Lower lobe of right lung (tissue), 2 donors: ENCODE measurements around the gene NEUROG3. TPM values are rescaled to one million over a fixed set of nuclear protein-coding genes. Genes with fewer than 3 reads are reported as not detected.
"Not testable (repeated sequence)": the region's sequence is repeated elsewhere in the genome, so short reads cannot be mapped to it uniquely, and the experiment has no call there.

ENCODE experiments used
- ATAC-seq, 2 donors: fragments of 200-7000 bp; cut with Tn5 transposase; one replicate each; pipeline ENCODE4 v1.9.1; 2020 to 2022; ENCODE audit warnings: mild to moderate bottlenecking in 2 of 2, moderate library complexity in 2 of 2
- DNase-seq: peaks from one replicate; pipeline ENCODE4 v3.0.0-alpha.2; 2020
- H3K27ac ChIP-seq: fragments of 200-600 bp; one replicate; pipeline ENCODE4 v1.8.0; 2022
- H3K27me3 ChIP-seq: fragments of 200-600 bp; one replicate; pipeline ENCODE4 v1.8.0; 2022; ENCODE audit warnings: low read depth
- H3K36me3 ChIP-seq: fragments of 200-600 bp; one replicate; pipeline ENCODE4 v1.8.0; 2022; ENCODE audit warnings: mild to moderate bottlenecking
- H3K4me1 ChIP-seq: fragments of 200-600 bp; one replicate; pipeline ENCODE4 v1.8.0; 2022
- H3K4me3 ChIP-seq: fragments of 200-600 bp; one replicate; pipeline ENCODE4 v1.8.0; 2022; ENCODE audit warnings: mild to moderate bottlenecking
- H3K9me3 ChIP-seq: fragments of 200-600 bp; one replicate; pipeline ENCODE4 v1.8.0; 2022
- CTCF ChIP-seq: fragments of 200-600 bp; IDR thresholded peaks from one replicate; pipeline ENCODE4 v1.8.0; 2022; ENCODE audit warnings: antibody characterized with exemption, mild to moderate bottlenecking
- intact Hi-C: fragments of 100-400 bp; cut with DNase I; formaldehyde crosslinking; loops from one replicate; pipeline ENCODE4 v1.11.0; 2022
- total RNA-seq: library from RNA; stranded (reverse); fragmentation: NEBNext Ultra II Directional; extraction: Animal tissue kit (Norgen Biotek cat#: 25700); gene quantifications from one replicate; pipeline ENCODE4 v1.2.1, GENCODE V29; 2021
- donor health status: DM: no; HTN: yes; CAD: no; lungs with severe emphysema.

NEUROG3 gene
- total RNA-seq, 1 donor from 2014 or later = not detected

GRCh38 chr10:69541463-69541862 lies 31.8 kb downstream of the NEUROG3 start:
- no peaks in the 10 kb centered on the region for H3K9me3 ChIP-seq
- H3K27ac ChIP-seq = no peak overlapping the region
- no peak for ATAC-seq
- intact Hi-C loops = no loop called here
- TF ChIP-seq CTCF = no peak
- H3K4me1 ChIP-seq = no peaks in the 10 kb centered on the region
- H3K4me3 ChIP-seq = no peak overlapping the region
- DNase-seq = no peak
- no peaks in the 10 kb centered on the region for H3K27me3 ChIP-seq
- H3K36me3 ChIP-seq = no peaks in the 10 kb centered on the region

- Histone ChIP-seq H3K9me3 (no peaks in the 10 kb centered on the region), H3K4me1 (no peaks in the 10 kb centered on the region), H3K27me3 (no peaks in the 10 kb centered on the region), H3K36me3 (no peaks in the 10 kb centered on the region), H3K27ac (no peak overlapping the region), H3K4me3 (no peak overlapping the region)
- intact Hi-C loops = no loop called here
- ATAC-seq (no peak), DNase-seq (no peak)
- TF ChIP-seq CTCF = no peak
These were observed 34.8 kb downstream of the NEUROG3 start for GRCh38 chr10:69538461-69538860.

GRCh38 chr10:69537449-69537848 lies 35.8 kb downstream of the NEUROG3 start:
- no peak for TF ChIP-seq CTCF
- intact Hi-C loops = no loop called here
- no peaks in the 10 kb centered on the region for H3K9me3 ChIP-seq

GRCh38 chr10:69536521-69536920 lies 36.7 kb downstream of the NEUROG3 start:
- DNase-seq, H3K4me3 ChIP-seq, ATAC-seq, H3K27me3 ChIP-seq, H3K27ac ChIP-seq, H3K4me1 ChIP-seq, H3K9me3 ChIP-seq, H3K36me3 ChIP-seq, intact Hi-C loops: not testable (repeated sequence)

More at GRCh38 chr10:69537449-69537848, 35.8 kb downstream of the NEUROG3 start:
- Histone ChIP-seq H3K27me3 (no peaks in the 10 kb centered on the region), H3K4me3 (no peak overlapping the region), H3K4me1 (no peaks in the 10 kb centered on the region), H3K27ac (no peak overlapping the region), H3K36me3 (no peaks in the 10 kb centered on the region)
- no peak for ATAC-seq
- DNase-seq = no peak

- H3K9me3 ChIP-seq = no peaks in the 10 kb centered on the region
These were observed 39.6 kb downstream of the NEUROG3 start for GRCh38 chr10:69533658-69534057.

GRCh38 chr10:69527961-69528360 lies 45.3 kb downstream of the NEUROG3 start:
- ATAC-seq (no peak), DNase-seq (no peak)
- no peaks in the 10 kb centered on the region for H3K27me3 ChIP-seq
- intact Hi-C loops = no loop called here
- no peak for TF ChIP-seq CTCF
- H3K4me1 ChIP-seq = no peaks in the 10 kb centered on the region
- no peak overlapping the region for H3K4me3 ChIP-seq
- no peaks in the 10 kb centered on the region for H3K36me3 ChIP-seq
- H3K27ac ChIP-seq = no peak overlapping the region
- no peaks in the 10 kb centered on the region for H3K9me3 ChIP-seq

More at GRCh38 chr10:69533658-69534057, 39.6 kb downstream of the NEUROG3 start:
- Histone ChIP-seq H3K36me3 (no peaks in the 10 kb centered on the region), H3K4me1 (no peaks in the 10 kb centered on the region), H3K27me3 (no peaks in the 10 kb centered on the region), H3K27ac (no peak overlapping the region), H3K4me3 (no peak overlapping the region)
- intact Hi-C loops = no loop called here
- DNase-seq = no peak
- no peak for TF ChIP-seq CTCF
- ATAC-seq = no peak

Other genes with a start within 250 kb of the NEUROG3 start
- gene TACR2, start 156.5 kb downstream of the NEUROG3 start, total RNA-seq = 1.2 TPM
- gene TSPAN15, start 122.0 kb downstream of the NEUROG3 start, total RNA-seq = 46.1 TPM
- 5.0 TPM for gene FAM241B, start 56.8 kb upstream of the NEUROG3 start, total RNA-seq
- gene COL13A1, start 228.5 kb upstream of the NEUROG3 start, total RNA-seq = 9.2 TPM